GM20000 (cell line): ENCODE results near the gene AUH.

Source experiments
- DNase-seq: peaks from one replicate; pipeline ENCODE4 v3.0.0; 2012; ENCODE audit warnings: low spot score
- TF ChIP-seq, protein P1 (sequence below): IDR thresholded peaks from 2 replicates; pipeline ENCODE4 v1.5.1; 2012; ENCODE audit warnings: mild to moderate bottlenecking, control low read depth; ENCODE audit errors: extremely low read depth, missing control alignments

AUH gene

DNA sequence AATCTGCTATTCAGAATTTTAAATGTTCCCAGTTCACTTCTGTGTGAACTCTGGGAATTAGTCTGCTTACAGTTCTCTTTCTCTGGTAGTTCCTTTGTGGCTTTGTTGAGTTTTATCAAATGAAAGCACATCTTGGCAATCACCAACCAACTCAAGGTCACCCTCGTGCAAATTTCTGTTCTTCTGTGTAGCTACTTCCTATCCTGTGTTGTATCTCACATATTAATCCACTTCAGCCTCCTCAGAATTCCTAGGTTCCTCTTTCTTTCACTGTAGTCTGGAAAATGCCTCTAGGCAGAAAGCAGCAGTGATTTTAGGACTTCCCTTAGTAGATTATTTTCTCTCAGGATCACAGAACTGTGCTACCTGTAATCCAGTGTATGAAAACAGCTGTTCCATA is 100.3 kb downstream of the AUH start:
- DNase-seq: no peak
- TF ChIP-seq, protein P1, sequence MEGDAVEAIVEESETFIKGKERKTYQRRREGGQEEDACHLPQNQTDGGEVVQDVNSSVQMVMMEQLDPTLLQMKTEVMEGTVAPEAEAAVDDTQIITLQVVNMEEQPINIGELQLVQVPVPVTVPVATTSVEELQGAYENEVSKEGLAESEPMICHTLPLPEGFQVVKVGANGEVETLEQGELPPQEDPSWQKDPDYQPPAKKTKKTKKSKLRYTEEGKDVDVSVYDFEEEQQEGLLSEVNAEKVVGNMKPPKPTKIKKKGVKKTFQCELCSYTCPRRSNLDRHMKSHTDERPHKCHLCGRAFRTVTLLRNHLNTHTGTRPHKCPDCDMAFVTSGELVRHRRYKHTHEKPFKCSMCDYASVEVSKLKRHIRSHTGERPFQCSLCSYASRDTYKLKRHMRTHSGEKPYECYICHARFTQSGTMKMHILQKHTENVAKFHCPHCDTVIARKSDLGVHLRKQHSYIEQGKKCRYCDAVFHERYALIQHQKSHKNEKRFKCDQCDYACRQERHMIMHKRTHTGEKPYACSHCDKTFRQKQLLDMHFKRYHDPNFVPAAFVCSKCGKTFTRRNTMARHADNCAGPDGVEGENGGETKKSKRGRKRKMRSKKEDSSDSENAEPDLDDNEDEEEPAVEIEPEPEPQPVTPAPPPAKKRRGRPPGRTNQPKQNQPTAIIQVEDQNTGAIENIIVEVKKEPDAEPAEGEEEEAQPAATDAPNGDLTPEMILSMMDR: no peak

DNA sequence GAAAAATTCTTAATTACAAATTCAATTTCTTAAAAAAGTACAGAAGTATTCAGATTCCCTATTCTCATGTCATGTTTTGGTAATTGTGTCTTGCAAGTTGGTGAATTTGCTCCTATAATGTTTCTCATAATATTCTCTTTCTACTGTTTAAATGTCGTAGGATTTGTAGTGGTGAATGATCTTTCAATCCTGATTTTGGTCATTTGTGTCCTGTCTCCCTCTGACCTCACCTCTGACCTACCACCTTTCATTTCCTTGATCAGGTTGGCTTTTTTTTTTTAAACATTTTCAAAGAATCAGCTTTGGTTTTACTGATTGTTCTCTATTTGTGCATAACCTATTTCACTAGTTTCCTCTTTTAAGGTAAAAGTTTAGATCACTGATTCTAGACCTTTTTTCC is 102.6 kb downstream of the AUH start:
- TF ChIP-seq, protein P1: no peak
- no peak for DNase-seq

DNA sequence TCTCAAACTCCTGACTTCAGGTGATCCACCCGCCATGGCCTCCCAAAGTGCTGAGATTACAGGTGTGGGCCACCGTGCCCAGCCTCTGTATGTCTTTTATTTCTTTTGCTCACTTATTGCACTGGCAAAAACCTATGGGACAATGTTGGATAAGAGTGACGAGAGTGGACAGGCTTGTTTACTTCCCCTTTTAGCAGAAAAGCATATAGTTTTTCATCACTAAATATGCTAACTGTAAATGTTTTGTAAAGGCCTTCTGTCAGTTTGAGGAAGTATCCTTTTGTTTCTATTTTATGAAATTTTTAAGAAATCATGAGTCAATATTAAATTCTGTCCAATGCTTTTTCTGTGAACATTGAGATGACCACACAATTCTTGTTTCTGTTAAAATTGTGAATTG is 103.3 kb downstream of the AUH start:
- no peak for DNase-seq
- TF ChIP-seq, protein P1: no peak

DNA sequence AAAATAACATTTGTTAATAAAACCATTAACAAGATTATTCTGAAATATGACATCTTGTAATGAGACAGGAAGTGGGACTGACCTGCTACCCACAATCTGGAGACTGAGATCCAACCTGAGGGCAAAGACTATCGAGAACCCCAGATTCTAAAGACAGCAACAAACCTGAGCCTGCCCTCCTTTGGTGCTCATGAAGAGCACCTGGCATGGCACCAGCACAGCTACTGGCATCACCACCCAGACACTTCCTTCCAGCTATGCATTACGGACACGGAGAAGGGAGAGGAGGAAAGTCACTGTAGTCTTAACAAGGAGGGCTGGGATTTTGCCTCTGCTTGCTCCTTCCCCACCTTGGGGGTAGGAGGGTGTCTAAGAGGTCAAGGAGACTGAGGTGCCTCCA is 105.5 kb downstream of the AUH start:
- DNase-seq: no peak

GRCh38 chr9:91255327-91255726 is 106.4 kb downstream of the AUH start:
- TF ChIP-seq, protein P1: no peak
- no peak for DNase-seq

More for the DNA sequence above, 105.5 kb downstream of the AUH start:
- TF ChIP-seq, protein P1: no peak

- peak; percentile 17 for DNase-seq
- TF ChIP-seq, protein P1: no peak
These were observed 108.2 kb downstream of the AUH start for GRCh38 chr9:91253488-91253887.

DNA sequence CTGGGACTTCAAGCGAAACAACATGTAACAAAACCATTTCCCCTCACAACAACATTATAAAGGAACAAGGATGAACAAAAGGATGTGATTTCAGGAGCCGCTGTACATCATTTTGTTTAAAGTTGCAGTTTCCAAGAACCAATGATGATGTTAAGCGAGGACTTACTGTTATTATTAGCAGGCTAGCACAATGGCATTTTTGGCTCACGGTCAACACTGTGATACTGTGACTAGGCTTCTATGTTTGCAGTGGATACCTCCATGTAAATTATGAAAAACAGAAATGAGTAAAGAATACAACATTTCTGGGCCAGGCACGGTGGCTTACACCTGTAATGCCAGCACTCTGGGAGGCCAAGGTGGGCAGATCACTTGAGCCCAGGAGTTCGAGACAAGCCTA is 113.0 kb downstream of the AUH start:
- TF ChIP-seq, protein P1: no peak
- DNase-seq: no peak

DNA sequence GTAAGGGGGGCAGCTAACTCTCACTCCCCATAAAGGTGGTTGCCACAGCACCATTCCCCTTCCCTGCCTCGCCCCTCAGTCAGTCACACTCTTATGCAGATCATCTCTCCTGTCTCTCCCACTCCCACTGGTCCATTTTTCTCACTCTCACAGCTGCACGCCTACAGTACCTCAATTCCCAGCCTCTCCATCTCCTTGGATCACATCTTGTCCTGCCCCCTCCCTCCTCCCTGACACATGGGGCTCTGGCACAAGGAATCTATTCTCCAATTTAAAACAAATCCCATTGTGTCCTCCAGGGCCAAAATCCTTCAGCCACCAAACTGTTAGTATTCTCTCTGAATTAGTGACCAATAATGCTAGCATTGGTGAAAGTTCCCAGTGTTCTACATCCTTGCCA is 114.4 kb downstream of the AUH start:
- TF ChIP-seq, protein P1: no peak
- DNase-seq: no peak
